OCI-LY1 (cell line): ENCODE measurements around the gene SFT2D3.

Experiments used
- H2AFZ ChIP-seq: fragments of 200-600 bp; sonication (generic), shearing (Covaris generic); 2 replicates; pipeline ENCODE4 v1.6.0; 2014; ENCODE audit warnings: antibody characterized with exemption, mild to moderate bottlenecking, low read length
- H3F3A ChIP-seq: fragments of 200-600 bp; sonication (generic), shearing (Covaris generic); 2 replicates; pipeline ENCODE4 v1.6.0; 2014; ENCODE audit warnings: mild to moderate bottlenecking, antibody characterized with exemption, low read length, moderate library complexity; ENCODE audit not compliant: insufficient read depth
- H3K27ac ChIP-seq: fragments of 200-600 bp; sonication (generic); 2 replicates; pipeline ENCODE4 v1.5.1; 2014; ENCODE audit warnings: low read length, mixed run types, mild to moderate bottlenecking, low read depth; ENCODE audit not compliant: poor library complexity, severe bottlenecking
- H3K27me3 ChIP-seq: fragments of 200-600 bp; sonication (generic); 2 replicates; pipeline ENCODE4 v1.6.0; 2014; ENCODE audit warnings: antibody characterized with exemption, mild to moderate bottlenecking, low read length, moderate library complexity; ENCODE audit not compliant: insufficient read depth
- H3K36me3 ChIP-seq: fragments of 200-600 bp; sonication (generic); 2 replicates; pipeline ENCODE4 v1.6.1; 2014; ENCODE audit warnings: mild to moderate bottlenecking, antibody characterized with exemption, low read length, moderate library complexity, mixed read lengths; ENCODE audit not compliant: insufficient read depth
- H3K4me1 ChIP-seq: fragments of 200-600 bp; sonication (generic); 2 replicates; pipeline ENCODE4 v1.5.1; 2014; ENCODE audit warnings: mild to moderate bottlenecking, low read length, moderate library complexity; ENCODE audit not compliant: insufficient read depth, severe bottlenecking
- H3K4me2 ChIP-seq: fragments of 200-600 bp; sonication (generic), shearing (Covaris generic); 2 replicates; pipeline ENCODE4 v1.6.1; 2014; ENCODE audit warnings: low read length
- H3K4me3 ChIP-seq: fragments of 200-600 bp; sonication (generic); 2 replicates; pipeline ENCODE4 v1.5.1; 2014; ENCODE audit warnings: low read length, low read depth, mild to moderate bottlenecking, mixed read lengths; ENCODE audit not compliant: poor library complexity, severe bottlenecking
- H3K79me2 ChIP-seq: fragments of 200-600 bp; shearing (Covaris generic); 2 replicates; pipeline ENCODE4 v1.6.1; 2016; ENCODE audit warnings: mixed run types, low read length, mixed read lengths; ENCODE audit not compliant: insufficient read depth
- H3K9ac ChIP-seq: fragments of 200-600 bp; sonication (generic), shearing (Covaris generic); 2 replicates; pipeline ENCODE4 v1.6.1; 2014; ENCODE audit warnings: mild to moderate bottlenecking, low read length, mixed read lengths
- H3K9me2 ChIP-seq: fragments of 200-600 bp; sonication (generic), shearing (Covaris generic); 2 replicates; pipeline ENCODE4 v1.6.1; 2014; ENCODE audit warnings: low read depth, mild to moderate bottlenecking, low read length, mixed read lengths
- H3K9me3 ChIP-seq: fragments of 200-600 bp; shearing (Covaris generic); 2 replicates; pipeline ENCODE4 v1.6.1; 2014; ENCODE audit warnings: low read length, mixed read lengths
- H4K20me1 ChIP-seq: fragments of 200-600 bp; sonication (generic), shearing (Covaris generic); 2 replicates; pipeline ENCODE4 v1.6.0; 2016; ENCODE audit warnings: mild to moderate bottlenecking, low read length; ENCODE audit not compliant: insufficient read depth
- EZH2 ChIP-seq: fragments of 200-600 bp; sonication (generic), shearing (Covaris generic); IDR thresholded peaks from 2 replicates; pipeline ENCODE4 v1.8.0; 2017; ENCODE audit warnings: borderline replicate concordance, mixed run types, mild to moderate bottlenecking, antibody characterized with exemption, low read length, moderate library complexity, mixed read lengths
- TF ChIP-seq, protein P1 (sequence below): fragments of 200-600 bp; sonication (generic), shearing (Covaris generic); IDR thresholded peaks from 2 replicates; pipeline ENCODE4 v1.5.1; 2017; ENCODE audit warnings: mild to moderate bottlenecking, antibody characterized with exemption, low read length, moderate library complexity, mixed read lengths

The SFT2D3 gene

DNA sequence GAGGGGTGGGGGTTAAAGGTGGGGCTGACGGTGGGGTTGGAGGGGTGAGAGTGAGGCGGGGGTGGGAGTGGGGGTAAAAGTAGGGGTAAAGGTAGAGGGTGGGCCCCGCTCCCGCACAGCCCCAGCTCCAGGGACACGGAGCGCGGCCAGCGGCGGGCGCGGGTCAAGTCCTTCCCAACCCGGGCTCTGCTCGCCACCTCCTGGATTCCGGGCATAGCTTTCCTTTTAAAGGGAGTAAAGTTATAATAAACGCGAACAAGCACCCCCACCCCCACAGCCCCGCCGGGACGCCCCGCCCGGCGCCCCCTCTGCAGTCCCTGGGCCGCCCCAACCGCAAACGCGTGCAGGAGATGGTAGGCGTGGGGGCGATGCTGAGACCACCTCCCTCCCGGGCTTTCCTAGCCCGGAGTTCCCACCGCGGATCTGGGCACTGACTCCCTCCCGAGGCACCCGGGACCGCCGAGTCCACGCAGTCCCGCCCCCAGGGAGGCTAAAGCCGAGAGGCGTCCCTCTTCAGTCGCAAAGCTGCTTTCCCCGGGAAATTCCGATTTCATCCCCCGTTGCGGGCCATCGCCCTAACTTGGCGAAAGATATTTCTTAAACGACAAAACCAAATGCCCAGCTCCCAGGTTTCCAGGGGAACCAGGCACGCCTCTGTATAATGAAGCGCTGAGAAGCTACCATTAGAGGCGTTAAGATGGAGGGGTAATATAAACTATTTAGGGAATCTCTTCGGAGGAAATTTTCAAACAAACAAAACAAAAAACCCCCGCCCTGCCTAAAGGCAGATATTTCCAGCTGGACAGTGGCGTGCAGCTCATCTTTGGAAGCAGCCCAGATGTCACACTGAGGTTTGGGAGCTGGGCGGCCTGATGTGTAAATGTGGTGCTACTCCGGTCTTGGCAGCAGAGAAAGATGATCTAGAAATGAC, 25.7 kb upstream of the SFT2D3 start, which contains the start of gene LIMS2:
TSS of gene LIMS2 (minus strand) at position 200 of the 931 bp plus-strand sequence. CDS start 506 bp downstream, outside the sequence.
- Histone ChIP-seq H3K9me2 (no peaks in the 10 kb centered on the region), H3K9ac (no peak within 1 kb of the TSS), H3K9me3 (no peaks in the 10 kb centered on the region), H3K27me3 (peaks cover 12% of the 10 kb centered on the region; the same call in 1 of the 2 replicates), H4K20me1 (no peaks in the 10 kb centered on the region), H3K4me1 (no peaks in the 10 kb centered on the region), H3K27ac (no peak within 1 kb of the TSS), H3K79me2 (no peaks in the 10 kb centered on the region), H3K36me3 (no peaks in the 10 kb centered on the region), H2AFZ (no peak within 1 kb of the TSS), H3K4me3 (no peak within 1 kb of the TSS), H3F3A (no peaks in the 10 kb centered on the region), H3K4me2 (no peak within 1 kb of the TSS)
- TF ChIP-seq EZH2 = no peak

DNA sequence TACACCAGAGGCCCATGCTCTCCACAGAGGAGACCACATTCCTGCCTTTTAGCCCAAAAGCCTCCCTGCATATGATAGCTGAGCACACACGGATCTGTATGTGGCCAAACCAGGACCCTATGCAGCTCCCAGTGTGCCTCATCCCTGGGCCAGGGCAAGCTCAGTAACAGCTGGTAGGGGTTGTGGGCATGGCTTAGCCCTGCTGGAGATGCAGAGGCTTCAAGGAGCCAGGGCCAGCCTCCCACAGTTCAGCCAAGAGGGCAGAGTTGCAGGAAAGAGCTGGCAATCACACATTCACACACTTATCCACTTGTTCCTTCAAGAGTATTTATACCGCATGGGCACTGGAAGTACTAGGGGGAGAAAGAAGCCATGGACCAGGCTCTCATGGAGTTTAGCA, 24.4 kb upstream of the SFT2D3 start:
- no peaks in the 10 kb centered on the region for H3K79me2 ChIP-seq
- H3K9ac ChIP-seq = no peak overlapping the region
- H3K9me2 ChIP-seq = no peaks in the 10 kb centered on the region
- no peaks in the 10 kb centered on the region for H3F3A ChIP-seq
- no peaks in the 10 kb centered on the region for H3K36me3 ChIP-seq
- peaks cover 15% of the 10 kb centered on the region; the same call in 1 of the 2 replicates for H3K27me3 ChIP-seq
- H3K4me1 ChIP-seq = no peaks in the 10 kb centered on the region
- H3K4me3 ChIP-seq = no peak overlapping the region
- no peak overlapping the region for H3K4me2 ChIP-seq
- H3K9me3 ChIP-seq = no peaks in the 10 kb centered on the region
- TF ChIP-seq EZH2 = no peak
- TF ChIP-seq, protein P1, sequence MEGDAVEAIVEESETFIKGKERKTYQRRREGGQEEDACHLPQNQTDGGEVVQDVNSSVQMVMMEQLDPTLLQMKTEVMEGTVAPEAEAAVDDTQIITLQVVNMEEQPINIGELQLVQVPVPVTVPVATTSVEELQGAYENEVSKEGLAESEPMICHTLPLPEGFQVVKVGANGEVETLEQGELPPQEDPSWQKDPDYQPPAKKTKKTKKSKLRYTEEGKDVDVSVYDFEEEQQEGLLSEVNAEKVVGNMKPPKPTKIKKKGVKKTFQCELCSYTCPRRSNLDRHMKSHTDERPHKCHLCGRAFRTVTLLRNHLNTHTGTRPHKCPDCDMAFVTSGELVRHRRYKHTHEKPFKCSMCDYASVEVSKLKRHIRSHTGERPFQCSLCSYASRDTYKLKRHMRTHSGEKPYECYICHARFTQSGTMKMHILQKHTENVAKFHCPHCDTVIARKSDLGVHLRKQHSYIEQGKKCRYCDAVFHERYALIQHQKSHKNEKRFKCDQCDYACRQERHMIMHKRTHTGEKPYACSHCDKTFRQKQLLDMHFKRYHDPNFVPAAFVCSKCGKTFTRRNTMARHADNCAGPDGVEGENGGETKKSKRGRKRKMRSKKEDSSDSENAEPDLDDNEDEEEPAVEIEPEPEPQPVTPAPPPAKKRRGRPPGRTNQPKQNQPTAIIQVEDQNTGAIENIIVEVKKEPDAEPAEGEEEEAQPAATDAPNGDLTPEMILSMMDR = no peak
- no peaks in the 10 kb centered on the region for H4K20me1 ChIP-seq
- no peak overlapping the region for H2AFZ ChIP-seq
- no peak overlapping the region for H3K27ac ChIP-seq

DNA sequence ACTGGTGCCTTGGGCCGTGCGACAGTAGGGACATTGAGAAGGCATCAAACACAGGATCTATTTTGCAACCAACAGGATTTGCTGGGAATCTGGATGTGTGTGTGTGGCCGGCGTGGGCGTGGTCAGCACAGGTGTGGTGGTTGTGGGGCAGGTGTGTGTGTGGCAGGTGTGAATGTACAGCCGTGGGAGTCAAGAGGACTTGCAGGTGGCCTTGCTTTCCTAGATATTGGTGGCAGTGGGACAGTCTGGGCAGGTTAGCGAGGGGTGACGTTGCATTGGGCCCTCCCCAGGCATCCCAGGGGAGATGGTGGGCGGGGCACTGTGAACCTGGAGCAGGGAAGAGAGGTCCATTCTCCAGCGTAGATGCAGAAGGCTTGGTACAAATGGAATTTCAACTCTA, 22.8 kb upstream of the SFT2D3 start:
- no peak overlapping the region for H3K4me2 ChIP-seq
- no peak overlapping the region for H2AFZ ChIP-seq
- H3K27me3 ChIP-seq = peaks cover 15% of the 10 kb centered on the region; the same call in 1 of the 2 replicates
- no peaks in the 10 kb centered on the region for H3K79me2 ChIP-seq
- no peaks in the 10 kb centered on the region for H4K20me1 ChIP-seq
- no peaks in the 10 kb centered on the region for H3K36me3 ChIP-seq
- H3K9ac ChIP-seq = no peak overlapping the region
- no peaks in the 10 kb centered on the region for H3K9me3 ChIP-seq
- no peak overlapping the region for H3K27ac ChIP-seq
- H3K4me3 ChIP-seq = no peak overlapping the region
- no peak for TF ChIP-seq EZH2
- no peaks in the 10 kb centered on the region for H3F3A ChIP-seq
- no peaks in the 10 kb centered on the region for H3K9me2 ChIP-seq
- H3K4me1 ChIP-seq = no peaks in the 10 kb centered on the region

DNA sequence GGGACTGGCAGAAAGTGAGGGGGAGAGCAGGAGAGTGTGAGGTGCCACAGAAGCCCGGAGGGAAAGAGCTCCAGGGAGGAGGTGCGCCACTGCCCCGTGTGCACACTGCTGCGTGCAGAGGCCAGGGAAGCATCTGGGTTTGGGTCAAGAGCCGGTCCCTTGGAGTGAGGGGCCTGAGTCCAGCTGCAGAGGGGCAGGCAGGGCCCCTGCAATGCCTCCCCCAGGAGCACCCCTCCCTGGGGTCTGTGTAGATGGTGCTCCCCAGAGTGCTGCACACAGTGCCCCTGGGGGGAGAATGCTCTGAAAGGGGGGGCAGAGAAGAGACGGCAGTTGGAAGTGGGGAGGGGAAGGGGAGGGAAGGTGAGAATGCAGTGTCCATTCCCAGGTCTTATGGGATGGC, 22.3 kb upstream of the SFT2D3 start:
- peaks cover 15% of the 10 kb centered on the region; the same call in 1 of the 2 replicates for H3K27me3 ChIP-seq

More for the DNA sequence above, 22.3 kb upstream of the SFT2D3 start:
- H3K9me2 ChIP-seq = no peaks in the 10 kb centered on the region
- TF ChIP-seq, protein P1 = no peak
- TF ChIP-seq EZH2 = no peak
- H2AFZ ChIP-seq = no peak overlapping the region
- H3K9ac ChIP-seq = no peak overlapping the region
- H3K27ac ChIP-seq = no peak overlapping the region
- no peaks in the 10 kb centered on the region for H3K36me3 ChIP-seq
- no peak overlapping the region for H3K4me3 ChIP-seq
- no peaks in the 10 kb centered on the region for H3K4me1 ChIP-seq
- no peak overlapping the region for H3K4me2 ChIP-seq
- H3K9me3 ChIP-seq = no peaks in the 10 kb centered on the region
- H3K79me2 ChIP-seq = no peaks in the 10 kb centered on the region
- H3F3A ChIP-seq = no peaks in the 10 kb centered on the region
- no peaks in the 10 kb centered on the region for H4K20me1 ChIP-seq
